HG03565 (cell line): ENCODE results near the gene B9D2.
"Not testable (repeated sequence)": the region's sequence is repeated elsewhere in the genome, so short reads cannot be mapped to it uniquely, and the experiment has no call there.

Source experiments
- ATAC-seq: cut with Tn5 transposase; IDR thresholded peaks from one replicate; pipeline ENCODE4 v1.9.1; 2021; ENCODE audit warnings: mild to moderate bottlenecking, moderate library complexity; ENCODE audit not compliant: unreplicated experiment

Gene B9D2

GRCh38 chr19:41355802-41356201 lies 8.1 kb downstream of the B9D2 start:
- no peak for ATAC-seq

GRCh38 chr19:41355035-41355434 lies 8.9 kb downstream of the B9D2 start:
- ATAC-seq, result no peak

- no peak for ATAC-seq
These were observed 9.5 kb downstream of the B9D2 start for GRCh38 chr19:41354343-41354953.

- peak; percentile 32 for ATAC-seq
These were observed 10.2 kb downstream of the B9D2 start, which contains the start of gene TGFB1 for GRCh38 chr19:41353466-41354342. TGFB1 (minus strand) TSS chr19:41353922; CDS start chr19:41353044, 878 bp downstream.

GRCh38 chr19:41352609-41353465 lies 11.1 kb downstream of the B9D2 start:
- ATAC-seq, result no peak

- no peak for ATAC-seq
These were observed 11.7 kb downstream of the B9D2 start for GRCh38 chr19:41352279-41352608.

GRCh38 chr19:41351339-41352245 lies 12.4 kb downstream of the B9D2 start:
- ATAC-seq, result no peak

GRCh38 chr19:41350735-41351338 lies 13.1 kb downstream of the B9D2 start:
- ATAC-seq, result no peak

GRCh38 chr19:41346916-41347315 lies 17.0 kb downstream of the B9D2 start:
- ATAC-seq, result not testable (repeated sequence)

- ATAC-seq, result no peak
These were observed 19.8 kb downstream of the B9D2 start for GRCh38 chr19:41344162-41344561.

- no peak for ATAC-seq
These were observed 22.1 kb downstream of the B9D2 start for GRCh38 chr19:41341669-41342490.

GRCh38 chr19:41339936-41340335 lies 24.0 kb downstream of the B9D2 start:
- no peak for ATAC-seq

- no peak for ATAC-seq
These were observed 28.5 kb downstream of the B9D2 start for GRCh38 chr19:41335467-41335866.

- no peak for ATAC-seq
These were observed 29.2 kb downstream of the B9D2 start for GRCh38 chr19:41334793-41335192.

GRCh38 chr19:41332468-41332867 lies 31.5 kb downstream of the B9D2 start:
- no peak for ATAC-seq

GRCh38 chr19:41332000-41332399 lies 31.9 kb downstream of the B9D2 start:
- no peak for ATAC-seq

- no peak for ATAC-seq
These were observed 32.8 kb downstream of the B9D2 start for GRCh38 chr19:41330946-41331678.

GRCh38 chr19:41330481-41330880 lies 33.5 kb downstream of the B9D2 start:
- no peak for ATAC-seq
